HepG2 (cell line): ENCODE data around the gene TAF1B.
A peak's percentile ranks its signal among the peaks of the same experiment; 100 is the strongest.

Experiments
- CTCF ChIP-seq: sonication (generic); formaldehyde crosslinking; IDR thresholded peaks from 2 replicates; pipeline ENCODE4 v1.5.0; 2020; ENCODE audit warnings: mild to moderate bottlenecking, missing genetic modification reagents, moderate library complexity
- GABPA ChIP-seq, 2 experiments: IDR thresholded peaks; 2 replicates each; pipeline ENCODE4 v1.6.1; 2011 to 2016; ENCODE audit warnings: low read depth in 2 of 2, low read length in 1 of 2, missing biosample characterization in 1 of 2, missing genetic modification characterization in 1 of 2
- HBP1 ChIP-seq: IDR thresholded peaks from 2 replicates; pipeline ENCODE4 v1.6.1; 2016; ENCODE audit warnings: low read depth, control low read depth
- KDM5A ChIP-seq: fragments of 200-600 bp; sonication (generic); IDR thresholded peaks from 2 replicates; pipeline ENCODE4 v1.7.0; 2018; ENCODE audit warnings: antibody characterized with exemption, mild to moderate bottlenecking, low read length, borderline replicate concordance
- NONO ChIP-seq, 2 experiments: fragments of 450-650 bp in 1 of 2; sonication (generic) in 1 of 2; formaldehyde crosslinking in 1 of 2; IDR thresholded peaks in 1 of 2; conservative IDR thresholded peaks in 1 of 2; 2 replicates each; pipeline versions ENCODE4 v1.6.1 to v1.8.0; 2017 to 2022; ENCODE audit warnings: mild to moderate bottlenecking in 1 of 2, missing genetic modification reagents in 1 of 2, moderate library complexity in 1 of 2
- POLR2A ChIP-seq, 2 experiments: IDR thresholded peaks; 2 replicates each; pipeline ENCODE4 v1.6.1; 2011; ENCODE audit warnings: low read depth in 2 of 2, low read length in 2 of 2, mild to moderate bottlenecking in 1 of 2, moderate library complexity in 1 of 2; ENCODE audit not compliant: insufficient read depth in 1 of 2
- RAD21 ChIP-seq: fragments of 450-650 bp; formaldehyde crosslinking; IDR thresholded peaks from 2 replicates; pipeline ENCODE4 v1.5.0; 2020; ENCODE audit warnings: mild to moderate bottlenecking
- SP1 ChIP-seq, 2 experiments: fragments of 450-650 bp in 1 of 2; sonication (generic) in 1 of 2; formaldehyde crosslinking in 1 of 2; IDR thresholded peaks; 2 replicates each; pipeline versions ENCODE4 v1.4.0 to v1.6.1; 2016 to 2020; ENCODE audit warnings: missing genetic modification reagents in 1 of 2
- ZBTB33 ChIP-seq: sonication (generic); formaldehyde crosslinking; IDR thresholded peaks from 2 replicates; pipeline ENCODE4 v1.4.0; 2020; ENCODE audit warnings: missing genetic modification reagents
- ZNF281 ChIP-seq: sonication (generic); formaldehyde crosslinking; IDR thresholded peaks from 2 replicates; pipeline ENCODE4 v1.4.0; 2020; ENCODE audit warnings: missing genetic modification reagents, borderline replicate concordance

- TF ChIP-seq GABPA (IDR thresholded peaks at IDR 0.05; ENCODE audit: low read depth, low read length) (no peak), GABPA (CRISPR knock-in tag; IDR thresholded peaks at IDR 0.05; ENCODE audit: low read depth) (no peak), SP1 (IDR thresholded peaks at IDR 0.05) (no peak), SP1 (CRISPR knock-in tag; IDR thresholded peaks at IDR 0.05) (no peak), CTCF (CRISPR knock-in tag) (no peak), KDM5A (no peak), ZNF281 (CRISPR knock-in tag) (no peak), NONO (IDR thresholded peaks at IDR 0.05) (no peak), NONO (CRISPR knock-in tag; conservative IDR thresholded peaks at IDR 0.05) (no peak), HBP1 (no peak), RAD21 (CRISPR knock-in tag) (no peak), ZBTB33 (CRISPR knock-in tag) (peak; percentile 98), POLR2A (IDR thresholded peaks at IDR 0.05; ENCODE audit: insufficient read depth in 1 of 2, low read depth in 2 of 2, low read length in 2 of 2) (no peak)
Observed at GRCh38 chr2:9895669-9896590, 52.7 kb downstream of the TAF1B start.
